ENCODE measurements around the gene ACOX2.
"Not testable (repeated sequence)": the region's sequence is repeated elsewhere in the genome, so short reads cannot be mapped to it uniquely, and the experiment has no call there.

ACOX2 gene

DNA sequence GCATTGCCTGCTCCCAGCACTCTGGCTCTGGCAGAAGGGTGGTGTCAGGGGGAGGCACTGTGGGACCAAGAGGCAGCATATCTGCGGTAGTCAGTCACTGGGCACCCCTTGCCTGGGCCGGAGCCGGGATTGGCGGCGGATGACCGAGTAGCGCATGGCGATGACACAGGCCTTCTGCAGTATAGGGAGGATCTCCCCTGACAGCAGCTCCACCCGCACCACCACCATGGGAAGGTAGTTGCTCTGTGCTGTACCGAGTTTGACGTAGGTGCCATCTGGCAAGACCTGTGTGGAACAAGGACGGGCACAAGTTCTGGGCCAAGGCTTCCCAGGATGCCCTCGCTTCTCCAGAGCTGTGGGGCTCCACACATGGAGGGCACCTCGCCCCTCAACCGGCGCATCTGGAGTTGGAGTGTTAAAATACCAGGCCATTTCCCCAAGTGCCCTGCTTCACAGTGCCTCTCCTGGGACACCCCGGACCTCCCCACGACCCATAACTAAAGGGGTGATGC, 6.6 kb downstream of the ACOX2 start:
- H2AFZ ChIP-seq (ENCODE audit: low read length): no peak overlapping the region
- H3K4me2 ChIP-seq (ENCODE audit: low read depth, low read length, poor library complexity, severe bottlenecking): no peak overlapping the region
- peaks cover 26% of the 10 kb centered on the region for H3K4me1 ChIP-seq (ENCODE audit: insufficient read depth, low read length, poor library complexity, severe bottlenecking)
- no peaks in the 10 kb centered on the region for H3K27me3 ChIP-seq (ENCODE audit: insufficient read depth, low read length, poor library complexity, severe bottlenecking)
- no peak for TF ChIP-seq EZH2phosphoT487 (IDR thresholded peaks at IDR 0.05; ENCODE audit: borderline replicate concordance)
- TF ChIP-seq, protein P1, sequence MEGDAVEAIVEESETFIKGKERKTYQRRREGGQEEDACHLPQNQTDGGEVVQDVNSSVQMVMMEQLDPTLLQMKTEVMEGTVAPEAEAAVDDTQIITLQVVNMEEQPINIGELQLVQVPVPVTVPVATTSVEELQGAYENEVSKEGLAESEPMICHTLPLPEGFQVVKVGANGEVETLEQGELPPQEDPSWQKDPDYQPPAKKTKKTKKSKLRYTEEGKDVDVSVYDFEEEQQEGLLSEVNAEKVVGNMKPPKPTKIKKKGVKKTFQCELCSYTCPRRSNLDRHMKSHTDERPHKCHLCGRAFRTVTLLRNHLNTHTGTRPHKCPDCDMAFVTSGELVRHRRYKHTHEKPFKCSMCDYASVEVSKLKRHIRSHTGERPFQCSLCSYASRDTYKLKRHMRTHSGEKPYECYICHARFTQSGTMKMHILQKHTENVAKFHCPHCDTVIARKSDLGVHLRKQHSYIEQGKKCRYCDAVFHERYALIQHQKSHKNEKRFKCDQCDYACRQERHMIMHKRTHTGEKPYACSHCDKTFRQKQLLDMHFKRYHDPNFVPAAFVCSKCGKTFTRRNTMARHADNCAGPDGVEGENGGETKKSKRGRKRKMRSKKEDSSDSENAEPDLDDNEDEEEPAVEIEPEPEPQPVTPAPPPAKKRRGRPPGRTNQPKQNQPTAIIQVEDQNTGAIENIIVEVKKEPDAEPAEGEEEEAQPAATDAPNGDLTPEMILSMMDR (conservative IDR thresholded peaks at IDR 0.05; ENCODE audit: low read length): no peak
- no peak overlapping the region for H3K9ac ChIP-seq (ENCODE audit: low read depth, low read length, poor library complexity, severe bottlenecking)
- no peaks in the 10 kb centered on the region for H3K79me2 ChIP-seq (ENCODE audit: insufficient read depth, low read length)
- no peaks in the 10 kb centered on the region for H3K9me2 ChIP-seq (replicated peaks; ENCODE audit: low read depth, low read length)
- H3K4me3 ChIP-seq (ENCODE audit: low read length, poor library complexity, severe bottlenecking): no peak overlapping the region
- no peaks in the 10 kb centered on the region for H3F3A ChIP-seq (ENCODE audit: low read depth)
- H3K36me3 ChIP-seq (ENCODE audit: insufficient read depth, low read length): no peaks in the 10 kb centered on the region
- no peaks in the 10 kb centered on the region for H3K9me3 ChIP-seq (ENCODE audit: insufficient read depth, low read depth, low read length)
- H4K20me1 ChIP-seq (ENCODE audit: insufficient read depth, low read length, poor library complexity, severe bottlenecking): no peaks in the 10 kb centered on the region

DNA sequence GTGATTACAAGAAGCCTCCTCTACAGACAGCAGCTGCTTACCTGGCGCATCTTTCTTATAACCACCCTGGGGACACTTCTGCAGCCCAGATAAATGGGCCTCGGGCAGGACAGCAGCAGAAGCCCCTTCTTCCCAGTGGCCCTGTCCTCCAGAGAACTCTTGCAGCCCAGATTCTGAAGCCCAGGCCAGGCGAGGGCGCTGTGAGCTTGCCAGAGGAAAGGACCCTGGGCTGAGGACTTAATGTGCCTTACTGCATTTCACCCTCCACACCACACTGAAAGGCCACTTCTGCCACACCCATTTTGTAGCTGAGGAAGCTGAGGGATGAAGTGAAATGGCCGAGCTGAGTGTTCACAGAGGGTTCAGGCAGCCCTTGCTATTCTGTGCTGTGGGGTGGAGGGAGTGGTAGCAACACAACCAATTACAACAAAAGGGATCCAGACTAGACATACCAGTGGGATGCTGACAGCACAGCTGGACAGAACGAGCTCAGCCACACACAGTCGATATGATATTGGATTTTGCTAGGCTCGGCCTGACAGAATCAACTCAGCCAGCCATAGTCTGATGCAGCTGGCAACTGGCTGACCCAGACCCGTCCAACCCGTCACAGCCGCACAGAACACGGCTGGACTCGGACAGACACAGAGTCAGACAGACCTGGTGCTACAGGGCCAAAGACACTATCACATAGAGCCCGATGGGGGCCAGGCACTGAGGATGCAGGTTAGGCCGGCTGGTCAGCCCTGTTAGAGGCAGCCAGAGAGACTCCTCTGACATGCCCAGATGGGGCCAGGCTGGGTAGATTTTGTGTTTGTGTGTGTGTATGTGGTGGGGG, 7.3 kb downstream of the ACOX2 start:
- no peaks in the 10 kb centered on the region for H3K79me2 ChIP-seq (ENCODE audit: insufficient read depth, low read length)
- no peak overlapping the region for H3K9ac ChIP-seq (ENCODE audit: low read depth, low read length, poor library complexity, severe bottlenecking)
- peaks cover 20% of the 10 kb centered on the region for H3K4me1 ChIP-seq (ENCODE audit: insufficient read depth, low read length, poor library complexity, severe bottlenecking)
- H3F3A ChIP-seq (ENCODE audit: low read depth): no peaks in the 10 kb centered on the region
- no peaks in the 10 kb centered on the region for H3K9me3 ChIP-seq (ENCODE audit: insufficient read depth, low read depth, low read length)
- H3K36me3 ChIP-seq (ENCODE audit: insufficient read depth, low read length): no peaks in the 10 kb centered on the region
- TF ChIP-seq, protein P1 (conservative IDR thresholded peaks at IDR 0.05; ENCODE audit: low read length): peak; percentile 81
- TF ChIP-seq EZH2phosphoT487 (IDR thresholded peaks at IDR 0.05; ENCODE audit: borderline replicate concordance): no peak
- no peaks in the 10 kb centered on the region for H3K9me2 ChIP-seq (replicated peaks; ENCODE audit: low read depth, low read length)
- no peak overlapping the region for H3K4me2 ChIP-seq (ENCODE audit: low read depth, low read length, poor library complexity, severe bottlenecking)
- H4K20me1 ChIP-seq (ENCODE audit: insufficient read depth, low read length, poor library complexity, severe bottlenecking): no peaks in the 10 kb centered on the region
- no peak overlapping the region for H3K4me3 ChIP-seq (ENCODE audit: low read length, poor library complexity, severe bottlenecking)
- H2AFZ ChIP-seq (ENCODE audit: low read length): no peak overlapping the region
- H3K27me3 ChIP-seq (ENCODE audit: insufficient read depth, low read length, poor library complexity, severe bottlenecking): no peaks in the 10 kb centered on the region

DNA sequence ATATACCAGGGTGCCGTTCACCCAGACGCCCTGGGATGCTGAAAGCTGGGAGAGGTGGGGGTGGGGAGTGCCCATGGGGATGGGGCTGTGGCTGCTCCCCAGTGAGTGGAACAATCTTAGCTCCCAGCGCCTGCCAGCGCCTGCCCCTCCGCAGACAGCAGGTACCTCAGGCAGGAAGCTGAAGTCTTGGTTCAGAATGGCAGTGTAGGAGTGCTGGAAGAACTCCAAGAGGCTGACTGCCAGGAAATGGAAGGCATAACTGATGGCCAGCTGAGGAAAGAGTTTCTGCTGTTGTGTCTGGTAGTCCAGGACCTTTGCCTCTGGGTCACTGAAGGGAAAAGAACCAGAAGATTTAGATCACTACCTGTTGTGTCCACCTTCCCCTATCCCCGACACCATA, 8.4 kb downstream of the ACOX2 start:
- no peaks in the 10 kb centered on the region for H3K79me2 ChIP-seq (ENCODE audit: insufficient read depth, low read length)
- H2AFZ ChIP-seq (ENCODE audit: low read length): no peak overlapping the region
- no peak overlapping the region for H3K4me2 ChIP-seq (ENCODE audit: low read depth, low read length, poor library complexity, severe bottlenecking)

DNA sequence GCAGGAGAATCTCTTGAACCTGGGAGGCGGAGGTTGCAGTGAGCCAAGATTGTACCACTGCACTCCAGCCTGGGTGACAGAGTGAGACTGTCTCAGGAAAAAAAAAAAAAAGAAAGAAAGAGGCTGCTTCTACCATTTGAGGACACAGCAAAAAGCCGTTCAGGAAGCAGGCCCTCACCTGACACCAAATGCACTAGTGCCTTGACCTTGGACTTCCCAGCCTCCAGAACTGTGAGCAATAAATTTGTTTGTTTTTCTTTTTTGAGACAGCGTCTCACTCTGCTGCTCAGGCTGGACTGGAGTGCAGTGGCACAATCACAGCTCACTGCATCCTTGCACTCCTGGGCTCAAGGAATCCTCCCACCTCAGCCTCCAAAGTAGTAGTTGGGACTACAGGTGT, 9.6 kb downstream of the ACOX2 start:
- H3K27me3 ChIP-seq (ENCODE audit: insufficient read depth, low read length, poor library complexity, severe bottlenecking); H3K79me2 ChIP-seq (ENCODE audit: insufficient read depth, low read length); H3F3A ChIP-seq (ENCODE audit: low read depth); H3K9me2 ChIP-seq (replicated peaks; ENCODE audit: low read depth, low read length); H3K9ac ChIP-seq (ENCODE audit: low read depth, low read length, poor library complexity, severe bottlenecking); H3K36me3 ChIP-seq (ENCODE audit: insufficient read depth, low read length); H3K9me3 ChIP-seq (ENCODE audit: insufficient read depth, low read depth, low read length); H3K4me2 ChIP-seq (ENCODE audit: low read depth, low read length, poor library complexity, severe bottlenecking); H3K4me1 ChIP-seq (ENCODE audit: insufficient read depth, low read length, poor library complexity, severe bottlenecking); H2AFZ ChIP-seq (ENCODE audit: low read length); H3K4me3 ChIP-seq (ENCODE audit: low read length, poor library complexity, severe bottlenecking); H4K20me1 ChIP-seq (ENCODE audit: insufficient read depth, low read length, poor library complexity, severe bottlenecking): not testable (repeated sequence)

More for the DNA sequence above, 8.4 kb downstream of the ACOX2 start:
- no peaks in the 10 kb centered on the region for H3K9me3 ChIP-seq (ENCODE audit: insufficient read depth, low read depth, low read length)
- no peaks in the 10 kb centered on the region for H3K36me3 ChIP-seq (ENCODE audit: insufficient read depth, low read length)
- no peaks in the 10 kb centered on the region for H3F3A ChIP-seq (ENCODE audit: low read depth)
- H3K9me2 ChIP-seq (replicated peaks; ENCODE audit: low read depth, low read length): no peaks in the 10 kb centered on the region
- H3K4me3 ChIP-seq (ENCODE audit: low read length, poor library complexity, severe bottlenecking): no peak overlapping the region
- H3K27me3 ChIP-seq (ENCODE audit: insufficient read depth, low read length, poor library complexity, severe bottlenecking): no peaks in the 10 kb centered on the region
- H3K4me1 ChIP-seq (ENCODE audit: insufficient read depth, low read length, poor library complexity, severe bottlenecking): peaks cover 18% of the 10 kb centered on the region
- no peaks in the 10 kb centered on the region for H4K20me1 ChIP-seq (ENCODE audit: insufficient read depth, low read length, poor library complexity, severe bottlenecking)
- TF ChIP-seq, protein P1 (conservative IDR thresholded peaks at IDR 0.05; ENCODE audit: low read length): no peak
- no peak for TF ChIP-seq EZH2phosphoT487 (IDR thresholded peaks at IDR 0.05; ENCODE audit: borderline replicate concordance)
- no peak overlapping the region for H3K9ac ChIP-seq (ENCODE audit: low read depth, low read length, poor library complexity, severe bottlenecking)
